GM18873 (cell line): ENCODE data around the gene ERI2.
"Not testable (repeated sequence)": the region's sequence is repeated elsewhere in the genome, so short reads cannot be mapped to it uniquely, and the experiment has no call there.

Source experiments
- ATAC-seq: cut with Tn5 transposase; IDR thresholded peaks from one replicate; pipeline ENCODE4 v1.9.1; 2021; ENCODE audit warnings: mild to moderate bottlenecking, moderate library complexity, moderate number of reproducible peaks; ENCODE audit not compliant: unreplicated experiment, low FRiP score

Gene ERI2

DNA sequence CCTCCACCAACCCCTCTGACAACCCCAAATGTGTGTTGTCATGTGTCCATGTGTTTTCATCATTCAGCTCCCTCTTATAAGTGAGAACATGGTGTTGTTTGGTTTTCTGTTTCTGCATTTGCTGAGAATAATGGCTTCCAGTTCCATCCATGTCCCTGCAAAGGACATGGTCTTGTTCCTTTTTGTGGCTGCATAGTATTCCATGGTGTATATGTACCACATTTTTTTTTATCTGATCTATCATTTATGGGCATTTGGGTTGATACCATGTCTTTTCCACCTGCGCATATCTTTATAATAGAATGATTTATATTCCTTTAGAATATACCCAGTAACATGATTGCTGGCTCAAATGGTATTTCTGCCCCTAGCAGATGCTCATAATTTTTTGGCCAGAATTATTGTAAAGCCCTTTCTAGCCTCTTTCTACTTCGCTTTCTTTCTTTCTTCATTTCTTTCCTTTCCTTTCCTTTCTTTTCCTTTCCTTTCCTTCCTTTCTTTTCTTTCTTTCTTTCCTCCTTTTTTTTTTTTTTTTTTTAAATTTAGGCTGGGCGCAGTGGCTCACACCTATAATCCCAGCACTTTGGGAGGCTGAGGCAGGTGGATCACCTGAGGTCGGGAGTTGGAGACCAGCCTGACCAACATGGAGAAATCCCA, 12.8 kb upstream of the ERI2 start:
- ATAC-seq: no peak

DNA sequence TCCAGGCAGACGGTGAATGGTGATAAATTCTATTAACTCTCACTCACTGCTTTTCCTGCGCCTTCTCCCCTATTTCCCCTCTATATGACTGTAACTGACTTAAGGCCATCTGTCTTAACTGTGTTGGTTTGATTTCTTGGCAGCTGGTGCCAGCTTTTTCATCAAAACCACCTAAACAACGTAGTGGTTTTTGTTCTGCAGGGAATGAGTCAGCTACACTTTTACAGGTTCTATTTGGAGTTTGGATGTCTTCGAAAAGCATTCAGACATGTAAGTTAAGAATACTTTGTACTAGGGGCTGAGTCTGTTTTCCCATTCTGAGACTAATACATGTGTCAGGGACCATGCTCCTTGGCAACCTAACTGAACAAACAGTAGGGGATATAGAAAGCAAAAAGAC, 8.5 kb upstream of the ERI2 start:
- no peak for ATAC-seq

DNA sequence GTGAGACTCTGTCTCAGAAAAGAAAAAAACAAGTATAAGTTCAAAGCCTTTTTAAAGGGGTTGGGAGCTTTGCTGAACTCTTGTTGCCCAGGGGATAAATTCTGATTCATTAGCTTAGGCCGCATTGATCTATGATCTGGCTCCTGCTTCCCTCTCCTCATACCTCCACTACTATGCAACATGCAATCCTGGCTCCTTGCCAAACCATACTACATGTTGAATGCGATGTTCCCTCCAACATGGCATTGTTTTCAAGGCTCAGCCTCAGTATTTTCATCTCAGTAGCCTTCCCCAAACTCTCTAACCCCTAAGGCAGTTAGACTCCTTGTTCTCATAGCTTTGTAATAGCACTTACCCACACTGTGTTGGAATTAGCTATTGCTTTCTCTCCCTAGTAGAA, 6.2 kb upstream of the ERI2 start:
- no peak for ATAC-seq

DNA sequence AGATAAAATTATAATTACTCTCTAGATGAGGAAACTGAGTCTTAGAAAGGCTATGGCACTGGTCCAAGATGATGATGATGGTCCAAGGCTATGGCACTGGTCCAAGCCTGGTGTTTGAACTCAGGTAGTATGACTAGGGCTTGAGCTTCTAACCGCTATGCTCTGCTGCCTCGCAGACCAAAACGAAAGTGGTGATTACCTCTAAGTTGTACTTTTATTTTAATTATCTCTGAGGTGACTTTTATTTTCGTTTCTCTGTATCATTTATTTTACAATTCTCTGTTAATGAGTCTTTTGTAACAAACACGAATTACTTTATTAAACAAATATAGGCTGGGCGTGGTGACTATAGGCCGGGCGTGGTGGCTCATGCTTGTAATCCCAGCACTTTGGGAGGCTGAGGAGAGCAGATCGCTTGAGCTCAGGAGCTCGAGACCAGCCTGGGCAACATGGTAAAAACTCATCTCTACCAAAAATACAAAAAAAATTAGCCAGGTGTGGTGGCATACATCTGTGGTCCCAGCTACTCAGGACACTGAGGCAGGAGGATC, 5.7 kb upstream of the ERI2 start:
- ATAC-seq: no peak

DNA sequence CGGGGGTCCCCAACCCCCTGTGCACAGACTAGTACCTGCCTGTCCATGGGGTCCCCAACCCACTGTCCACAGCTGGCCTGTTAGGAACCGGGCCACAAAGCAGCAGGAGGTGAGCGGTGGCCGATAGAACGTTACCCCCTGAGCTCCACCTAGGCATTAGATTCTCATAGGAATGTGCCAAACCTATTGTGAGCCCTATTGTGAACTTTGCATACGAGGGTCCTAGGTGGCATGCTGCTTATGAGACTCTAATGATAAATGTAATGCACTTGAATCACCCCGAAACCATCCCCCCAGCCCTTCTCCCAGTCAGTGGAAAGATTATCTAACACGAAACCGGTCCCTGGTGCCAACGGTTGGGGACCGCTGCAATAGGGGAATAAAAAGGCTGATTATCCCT, 1.6 kb upstream of the ERI2 start:
- no peak for ATAC-seq

DNA sequence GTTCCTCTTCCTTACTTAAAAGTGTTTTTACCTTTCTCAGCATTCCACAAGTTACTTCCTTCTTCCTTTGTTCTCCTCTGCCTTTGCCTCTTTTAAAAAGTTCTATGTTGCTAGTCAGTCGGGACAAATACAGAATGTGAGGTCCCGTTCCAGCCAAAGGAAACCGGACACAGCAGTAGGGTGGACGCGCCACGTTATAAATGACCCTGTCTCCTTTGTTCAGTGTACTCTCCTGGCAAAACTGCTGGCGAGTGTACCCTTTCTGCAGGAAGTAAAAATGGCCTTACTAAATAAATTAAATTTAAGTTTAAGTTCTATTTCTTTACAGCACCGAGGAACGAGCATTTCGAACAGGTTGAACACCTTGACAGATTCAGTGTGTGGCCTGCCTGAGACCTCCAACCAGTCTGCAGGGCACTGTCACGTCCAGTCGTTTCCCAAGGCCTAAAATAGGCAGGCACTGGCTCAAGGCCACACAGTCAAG, 546 bp downstream of the ERI2 start:
- not testable (repeated sequence) for ATAC-seq

DNA sequence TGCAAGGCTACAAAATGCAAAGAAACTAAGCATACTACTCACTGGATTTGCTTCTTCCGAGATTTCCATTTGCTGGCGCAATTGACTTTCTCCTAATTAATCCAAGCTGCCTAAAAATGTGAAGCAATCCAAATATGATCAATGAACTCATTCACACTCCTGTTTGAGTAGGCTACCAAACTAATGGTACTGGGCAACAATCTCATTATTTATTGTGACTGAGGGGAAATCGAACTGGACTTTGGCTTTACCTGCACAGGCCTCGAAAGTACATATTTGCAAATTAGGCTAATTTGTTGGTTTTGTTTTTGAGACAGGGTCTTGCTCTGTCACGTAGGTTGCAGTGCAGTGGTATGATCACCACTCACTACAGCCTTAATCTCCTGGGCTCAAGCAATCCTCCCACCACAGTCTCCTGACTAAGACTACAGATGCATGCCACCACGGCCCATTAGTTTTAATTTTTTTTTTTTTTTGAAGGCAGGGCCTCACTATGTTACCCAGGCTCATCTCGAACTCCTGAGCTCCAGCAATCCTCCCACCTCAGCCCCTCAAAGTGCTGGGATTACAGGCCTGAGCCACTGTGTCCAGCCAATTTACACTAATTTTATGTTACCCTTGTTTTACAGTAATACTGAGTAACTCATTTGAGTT, 2.6 kb downstream of the ERI2 start:
- ATAC-seq: no peak

DNA sequence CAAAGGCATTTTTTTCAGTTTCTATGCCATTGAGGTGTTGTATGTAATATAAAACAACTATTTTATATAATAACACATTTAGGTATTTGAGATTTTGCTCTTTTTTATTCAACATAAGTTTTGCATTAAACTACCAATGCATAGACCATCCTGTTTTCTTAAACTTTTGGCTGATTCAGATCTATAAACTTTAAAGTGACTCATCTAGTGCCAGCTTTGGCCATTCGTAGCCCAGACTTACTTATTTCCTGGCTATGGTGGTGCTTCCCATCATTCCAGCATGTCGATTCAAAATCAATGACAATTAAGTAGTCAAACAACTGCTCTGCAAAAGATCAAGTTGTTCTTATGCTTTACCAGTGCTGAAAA, 3.1 kb downstream of the ERI2 start:
- ATAC-seq: no peak

DNA sequence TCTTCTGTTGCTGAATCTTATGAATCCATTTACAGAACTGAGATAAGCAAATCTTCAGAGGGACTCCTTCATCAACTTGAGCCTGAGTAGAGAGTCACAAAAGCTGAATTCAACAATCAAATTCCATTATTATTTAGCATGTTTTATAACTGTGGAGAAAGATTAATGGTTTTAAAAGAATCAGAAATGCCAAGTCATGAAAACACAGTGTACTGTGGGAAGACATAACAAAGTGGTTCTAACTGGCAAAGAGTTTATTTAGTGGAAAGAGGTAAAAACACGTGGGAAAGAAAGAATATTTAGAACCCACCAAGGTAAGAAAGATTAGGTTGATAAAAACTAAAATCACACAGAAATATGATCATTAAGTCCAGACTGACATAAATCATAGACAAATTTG, 5.0 kb downstream of the ERI2 start:
- no peak for ATAC-seq

DNA sequence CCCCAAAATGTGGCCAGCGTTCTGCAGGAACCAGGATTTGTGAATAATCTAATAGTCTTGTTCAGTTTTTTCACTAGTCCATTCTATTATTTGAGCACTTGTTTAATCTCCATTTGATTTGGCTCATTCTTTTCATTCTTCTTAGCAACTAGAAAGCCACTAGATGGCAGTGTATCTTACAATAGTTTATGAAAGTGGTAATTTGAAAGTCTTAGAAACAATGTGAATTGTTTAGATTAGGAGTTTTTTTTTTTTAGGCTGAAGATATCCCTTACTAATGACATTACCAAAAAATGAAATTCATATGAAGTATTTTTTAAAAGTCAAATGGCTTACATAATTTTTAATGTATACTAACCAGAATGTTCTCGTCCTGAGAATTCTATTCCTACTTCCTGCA, 6.7 kb downstream of the ERI2 start:
- ATAC-seq: no peak

DNA sequence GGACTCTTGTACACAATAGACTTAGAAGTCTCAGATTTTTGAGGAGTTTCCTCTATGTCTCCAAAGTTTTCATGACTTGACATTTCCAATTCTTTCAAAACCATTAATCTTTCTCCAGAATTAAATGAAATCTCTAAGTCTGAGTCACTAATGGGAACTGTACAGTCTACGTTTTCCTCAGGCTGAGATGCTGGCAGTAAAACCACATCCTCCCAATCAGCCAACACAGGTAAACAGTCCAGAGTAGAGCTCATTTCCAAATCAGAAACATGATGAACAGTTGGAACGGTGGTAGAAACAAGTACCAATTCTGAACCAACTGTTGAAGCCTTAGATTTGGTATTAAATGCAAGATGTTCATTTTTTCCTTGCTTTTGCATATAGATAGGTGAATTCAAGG, 7.9 kb downstream of the ERI2 start:
- no peak for ATAC-seq

DNA sequence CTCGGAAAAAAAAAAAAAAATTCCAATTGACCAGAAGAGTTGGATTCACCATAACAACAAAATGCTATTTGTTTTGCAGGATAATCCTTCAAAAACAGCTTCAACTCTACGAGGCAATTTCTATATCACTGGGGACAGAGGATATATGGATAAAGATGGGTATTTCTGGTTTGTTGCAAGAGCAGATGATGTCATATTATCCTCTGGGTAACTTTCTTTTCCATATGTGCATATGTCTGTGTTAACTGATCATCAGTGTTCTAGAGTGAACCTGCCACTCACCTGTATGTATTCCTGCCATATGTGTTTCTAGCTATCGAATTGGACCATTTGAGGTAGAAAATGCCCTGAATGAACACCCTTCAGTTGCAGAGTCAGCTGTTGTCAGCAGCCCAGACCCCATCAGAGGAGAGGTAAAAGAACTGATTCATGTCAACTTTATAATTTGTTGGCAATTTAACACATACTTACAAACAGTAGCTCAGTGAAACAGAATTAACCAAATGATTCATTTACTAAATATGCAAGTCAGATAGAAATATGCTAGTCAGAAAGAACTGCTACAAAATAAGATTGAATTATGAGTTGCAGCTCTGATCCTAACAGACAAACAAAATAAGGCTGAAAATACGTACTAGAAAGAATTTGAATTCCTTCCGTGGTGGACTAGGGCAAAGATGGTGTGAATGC, 14.2 kb downstream of the ERI2 start:
- no peak for ATAC-seq

DNA sequence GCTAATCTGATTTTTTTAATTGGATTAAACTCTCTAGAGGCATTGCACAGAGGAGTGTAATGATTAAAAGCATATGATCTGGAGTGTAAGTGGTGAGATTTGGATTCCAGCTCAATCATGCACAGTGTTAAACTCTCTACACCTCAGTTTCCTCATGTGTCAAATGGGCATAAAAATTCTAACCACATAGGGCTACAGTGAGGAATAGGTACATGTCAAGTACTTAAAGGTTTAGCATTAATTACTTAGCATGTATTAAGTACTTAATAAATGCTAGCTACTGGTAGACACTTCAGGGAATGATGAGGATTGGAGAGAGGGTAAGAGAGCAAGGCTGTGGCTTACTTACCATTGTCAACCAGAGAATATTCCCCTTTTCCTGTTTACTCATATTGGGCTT, 17.1 kb downstream of the ERI2 start:
- ATAC-seq: no peak

DNA sequence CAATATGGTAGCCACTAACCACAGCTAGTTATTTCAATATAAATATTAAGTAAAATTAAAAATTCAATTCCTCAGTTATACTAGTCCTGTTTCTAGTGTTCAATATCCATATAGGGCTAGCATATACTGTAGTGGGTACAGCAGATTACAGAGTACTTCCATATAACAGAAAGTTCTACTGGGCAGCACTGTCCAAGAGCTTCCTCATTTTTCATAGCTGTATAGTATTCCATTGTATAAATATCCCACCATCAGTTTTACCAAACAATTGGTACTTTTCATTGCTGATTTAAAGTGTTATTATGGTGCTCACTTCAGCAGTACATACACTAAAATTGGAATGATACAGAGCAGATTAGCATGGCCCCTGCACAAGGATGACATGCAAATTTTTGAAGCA, 22.1 kb downstream of the ERI2 start:
- no peak for ATAC-seq

DNA sequence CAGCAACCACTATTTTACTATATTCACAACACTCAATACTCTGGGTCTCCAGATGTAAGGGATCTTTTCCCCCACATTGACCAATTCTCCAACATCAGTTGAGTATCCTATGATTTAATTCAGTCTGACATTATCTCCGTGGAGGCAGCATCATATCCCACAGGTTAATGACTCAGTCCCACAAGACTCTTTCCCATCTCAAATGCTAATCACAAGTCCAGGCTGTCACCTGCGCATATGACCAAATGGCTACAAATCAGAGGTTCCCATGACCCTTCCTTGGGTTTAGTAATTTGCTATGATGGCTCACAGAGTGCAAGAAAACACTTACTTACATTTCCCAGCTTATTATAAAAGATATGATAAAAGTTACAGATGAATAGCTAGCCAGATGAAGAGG, 23.8 kb downstream of the ERI2 start:
- ATAC-seq: no peak

DNA sequence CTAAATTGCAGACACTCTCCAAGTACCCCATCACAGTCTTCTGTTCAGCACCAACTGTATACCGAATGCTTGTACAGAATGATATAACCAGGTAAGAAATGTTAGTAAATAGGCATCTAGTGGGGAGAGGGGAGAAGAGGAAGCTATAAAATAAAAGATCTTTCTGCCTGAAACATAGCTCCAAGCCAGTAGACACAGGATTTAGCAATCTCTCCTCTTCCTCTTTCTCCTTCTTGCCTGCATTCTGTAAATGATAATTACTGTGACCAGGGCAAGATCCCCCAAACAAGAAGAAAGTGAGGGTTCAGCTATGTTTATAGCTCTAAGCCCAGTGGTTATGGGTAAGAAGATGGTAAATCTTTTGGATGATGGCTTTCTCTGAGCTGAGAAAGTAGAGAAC, 24.6 kb downstream of the ERI2 start:
- ATAC-seq: no peak

DNA sequence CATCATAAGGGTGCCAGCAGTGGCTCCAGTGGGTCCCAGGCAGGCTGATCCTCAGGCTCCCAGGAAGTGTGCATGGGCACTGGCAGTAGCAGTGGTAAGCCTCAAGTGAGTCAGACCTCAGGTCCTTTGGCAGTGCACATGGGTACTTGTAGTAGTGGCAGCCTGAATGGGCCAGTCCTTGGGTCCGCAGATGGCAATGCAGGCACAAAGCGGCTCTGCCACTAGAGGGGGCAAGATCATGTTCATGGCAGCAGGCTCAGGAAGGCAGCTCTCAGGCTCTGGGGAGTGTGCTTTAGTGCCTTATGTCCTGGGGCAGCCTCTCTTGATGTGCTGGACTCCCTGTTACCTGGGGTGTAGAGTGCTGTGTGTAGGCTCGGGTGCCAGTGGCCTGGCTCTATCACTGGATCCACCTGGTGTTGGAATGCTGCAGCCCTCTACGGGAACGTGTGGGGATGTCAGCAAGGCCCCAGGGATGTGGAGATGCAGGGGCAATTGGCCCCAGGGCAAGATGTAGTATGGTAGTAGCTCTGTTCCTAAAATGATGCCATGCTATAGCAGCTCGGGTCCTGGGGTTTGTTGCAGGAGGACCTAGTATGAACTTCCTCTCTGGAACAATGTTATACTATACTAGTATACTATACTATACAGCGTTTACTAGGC, 31.4 kb downstream of the ERI2 start:
- ATAC-seq: no peak

DNA sequence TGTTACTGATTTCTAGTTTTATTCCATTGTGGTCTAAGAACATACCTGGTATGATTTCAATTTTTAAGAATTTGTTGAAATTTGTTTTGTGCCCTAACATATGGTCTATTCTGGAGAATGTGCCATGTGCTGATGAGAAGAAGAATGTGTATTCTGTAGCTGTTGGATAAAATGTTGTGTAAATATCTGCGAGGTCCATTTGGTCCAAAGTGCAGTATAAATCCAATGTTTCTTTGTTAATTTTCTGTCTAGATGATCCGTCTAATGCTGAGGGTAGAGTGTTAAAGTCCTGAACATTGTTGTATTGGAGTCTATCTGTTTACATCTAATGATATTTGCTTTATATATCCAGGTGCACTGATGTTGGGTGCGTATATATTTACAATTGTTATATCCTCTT, 32.6 kb downstream of the ERI2 start:
- ATAC-seq: no peak

DNA sequence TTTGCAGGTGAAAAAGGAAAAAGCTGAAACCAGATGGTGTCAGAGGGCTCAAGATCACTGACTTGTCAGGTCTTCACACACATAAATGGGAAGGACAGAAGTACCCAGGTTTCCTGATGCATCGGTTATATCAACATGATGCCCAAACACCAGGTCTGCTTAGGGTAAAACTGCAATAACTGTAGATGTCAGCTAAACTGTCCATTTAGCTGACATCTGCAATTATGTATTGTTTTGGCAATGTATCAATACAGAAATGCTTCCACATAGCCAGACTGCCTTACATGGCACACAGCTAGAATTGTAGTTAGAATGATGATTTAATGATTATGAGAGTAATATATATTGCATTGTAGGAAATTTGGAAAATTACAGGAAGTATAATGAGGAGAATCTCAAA, 37.5 kb downstream of the ERI2 start:
- ATAC-seq: no peak

DNA sequence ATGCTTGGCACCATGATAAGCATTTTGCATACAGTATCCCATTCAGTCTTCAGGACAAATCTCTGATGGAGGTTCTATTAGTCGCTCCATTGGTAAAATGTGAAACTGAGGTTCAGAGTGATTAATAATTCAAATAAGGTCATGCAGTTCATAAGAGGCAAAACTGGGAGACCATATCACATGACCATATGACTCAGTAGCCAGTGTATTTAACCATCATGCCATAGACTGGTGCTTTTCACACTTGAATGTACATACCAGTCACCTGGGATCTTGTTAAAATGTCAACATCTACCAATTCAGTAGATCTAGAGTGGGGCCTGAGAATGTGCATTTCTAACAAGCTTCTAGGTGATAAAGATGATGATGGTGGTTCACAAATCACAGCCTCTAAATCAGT, 38.2 kb downstream of the ERI2 start:
- ATAC-seq: no peak

DNA sequence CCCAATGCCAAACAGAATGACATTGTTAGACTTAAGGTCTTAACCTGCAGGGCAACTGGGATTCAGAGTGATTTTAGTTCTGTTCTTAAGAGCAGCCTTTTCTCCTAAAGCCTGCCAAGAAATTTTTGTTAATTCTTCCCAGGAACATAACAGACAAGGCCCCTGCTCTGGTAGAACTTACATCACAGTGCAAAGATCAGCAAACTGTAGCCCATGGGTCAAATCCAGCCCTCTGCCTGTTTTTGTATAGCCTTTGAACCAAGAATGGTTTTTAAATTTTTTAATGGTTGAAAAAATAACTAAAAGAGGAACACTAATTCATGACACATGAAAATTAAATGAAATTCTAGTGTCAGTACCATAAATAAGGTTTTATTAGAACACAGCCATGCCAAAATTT, 38.7 kb downstream of the ERI2 start:
- no peak for ATAC-seq
